Erythroblast (primary cell): ENCODE measurements around the gene NPTX1.
A peak's percentile ranks its signal among the peaks of the same experiment; 100 is the strongest.

Source experiments
- DNase-seq, 2 experiments: peaks; one replicate each; lab custom pipeline; 2025; lab: John Stamatoyannopoulos, UW
- GATA1 ChIP-seq: IDR thresholded peaks from 2 replicates; pipeline ENCODE4 v1.6.1; 2011; ENCODE audit warnings: low read depth, mild to moderate bottlenecking, control low read depth, low read length, moderate library complexity
- POLR2A ChIP-seq: IDR thresholded peaks from 2 replicates; pipeline ENCODE4 v1.6.1; 2011; ENCODE audit warnings: mild to moderate bottlenecking, low read length

Gene NPTX1

DNA sequence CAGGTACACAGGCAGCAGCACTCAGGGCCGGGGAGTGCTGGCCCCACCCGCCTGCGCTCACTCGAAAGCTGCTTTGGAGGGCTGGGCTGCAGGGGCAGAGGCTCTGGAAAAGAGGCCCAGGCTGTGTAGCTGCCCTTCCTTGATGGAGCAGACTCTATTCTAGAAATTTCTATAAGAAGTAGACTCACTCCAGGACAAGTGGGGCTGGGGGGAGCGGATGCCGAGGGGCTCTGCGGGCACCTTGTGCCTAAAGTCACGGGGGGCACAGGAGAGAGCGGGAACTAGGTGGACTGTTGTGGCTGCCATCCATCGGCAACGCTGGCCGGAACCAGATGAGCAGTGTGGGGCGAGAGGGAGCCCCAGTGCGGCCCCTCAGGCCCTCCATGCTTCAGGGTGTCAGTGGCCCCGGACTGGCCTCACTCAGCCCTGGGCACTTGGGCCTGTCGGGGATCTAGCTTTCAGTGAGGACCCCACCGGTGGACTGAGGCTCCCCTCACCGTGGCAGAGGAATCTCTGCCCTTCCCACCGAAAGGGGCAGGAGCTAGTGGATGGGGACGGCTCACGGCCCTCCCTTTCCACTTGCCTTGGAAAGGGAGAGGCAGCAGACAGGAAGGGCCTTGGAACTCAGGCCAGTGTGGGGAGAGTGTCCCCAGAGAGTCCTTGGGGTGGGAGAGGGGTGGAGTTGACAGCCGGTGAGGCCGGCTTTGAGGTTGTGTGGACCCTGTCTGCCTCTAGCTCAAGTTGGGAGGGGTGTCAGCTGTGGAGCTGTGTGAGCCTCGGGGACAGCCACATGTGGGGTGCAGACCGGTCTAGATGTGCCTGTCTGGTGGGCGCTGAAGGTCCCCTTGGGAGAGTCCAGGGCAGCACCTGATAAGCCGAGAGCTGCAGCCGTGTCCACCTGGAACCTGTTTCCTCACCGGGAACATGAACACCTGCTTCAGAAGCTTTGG, 44.9 kb downstream of the NPTX1 start:
- DNase-seq: no peak
- TF ChIP-seq GATA1 (no peak), POLR2A (no peak)

DNA sequence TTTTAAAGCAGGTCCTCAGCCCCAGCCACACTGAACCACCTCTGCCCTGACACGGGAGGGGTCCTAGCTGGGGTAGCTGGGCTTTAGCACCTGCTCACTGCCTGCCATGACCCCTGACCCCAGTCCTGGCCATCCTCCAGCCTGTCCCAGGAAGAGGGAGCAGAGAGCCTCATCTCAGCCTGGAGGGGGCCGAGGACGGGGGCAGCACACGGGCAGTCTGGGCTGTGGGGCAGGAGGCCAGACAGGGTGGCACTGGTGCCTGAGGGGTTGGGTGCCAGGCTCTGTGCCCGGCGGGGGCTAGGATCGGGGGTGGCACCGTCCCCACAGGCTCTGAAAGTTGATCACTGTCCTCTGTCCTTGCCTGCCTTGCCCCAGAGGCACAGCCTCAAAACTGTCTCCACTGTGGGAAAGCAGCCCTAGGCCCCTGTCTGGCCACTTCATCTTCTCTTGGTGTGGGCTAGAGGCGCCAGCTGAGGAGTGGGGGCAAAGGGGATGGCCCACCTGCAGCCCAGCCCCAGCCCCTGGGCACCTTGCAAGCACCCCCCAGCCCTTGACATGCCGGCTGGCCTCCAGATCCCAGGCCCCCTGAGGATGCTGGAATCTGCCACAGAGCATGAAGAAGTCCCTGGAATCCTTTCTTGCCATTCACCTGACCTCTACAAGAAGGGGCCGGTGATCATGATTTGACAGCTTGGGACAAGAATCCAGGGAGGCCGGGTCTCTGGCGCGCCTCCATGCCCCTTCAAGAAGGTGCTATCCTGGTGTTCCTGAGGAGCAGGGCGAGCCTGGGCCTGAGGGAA, 45.8 kb downstream of the NPTX1 start:
- TF ChIP-seq GATA1: no peak
- TF ChIP-seq POLR2A: no peak
- DNase-seq: no peak

DNA sequence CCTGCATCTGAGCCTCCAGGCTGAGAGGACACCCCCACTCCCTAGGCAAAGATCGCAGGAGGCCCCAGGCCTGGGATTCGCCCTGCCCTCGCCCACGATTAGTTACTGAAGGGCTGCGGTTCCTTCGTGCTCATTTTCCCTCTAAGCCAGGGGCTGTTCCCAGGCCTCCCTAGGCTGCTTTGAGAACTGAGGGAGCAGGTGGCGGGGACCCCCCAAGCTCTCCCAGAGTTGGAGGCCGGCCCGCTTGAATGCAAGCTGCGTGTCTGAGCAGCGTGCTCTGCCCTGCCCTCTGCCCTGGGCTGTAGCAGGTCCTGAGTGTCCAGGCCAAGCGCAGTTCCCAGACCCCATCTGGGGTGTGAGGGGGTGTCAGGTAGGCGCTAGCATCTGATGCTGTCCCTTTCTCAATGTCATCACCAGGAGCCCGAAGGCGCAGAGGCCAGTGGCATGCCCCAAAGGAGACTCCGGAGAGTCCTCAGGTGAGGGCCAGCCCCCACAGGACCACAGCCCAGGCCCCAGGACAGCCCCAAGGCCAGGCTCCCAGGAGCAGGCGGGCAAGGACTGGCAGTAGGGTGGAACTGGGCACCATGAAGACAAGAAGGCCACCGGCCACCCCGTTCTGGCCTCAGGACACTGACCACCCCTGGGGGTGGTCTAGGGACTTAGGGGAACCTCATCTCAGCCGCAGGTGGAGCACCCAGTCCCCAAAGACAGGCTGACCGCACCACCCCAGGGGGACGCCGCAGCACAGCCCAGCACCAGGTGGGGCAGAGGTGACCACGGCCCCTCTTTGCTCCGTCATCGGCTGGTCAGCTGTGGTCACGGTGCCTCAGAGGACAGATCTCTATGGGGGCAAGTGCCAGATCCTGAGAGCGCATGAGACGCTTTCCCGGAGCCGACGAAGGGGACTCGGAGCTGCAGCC, 46.8 kb downstream of the NPTX1 start:
- TF ChIP-seq GATA1: no peak
- TF ChIP-seq POLR2A: no peak
- no peak for DNase-seq

DNA sequence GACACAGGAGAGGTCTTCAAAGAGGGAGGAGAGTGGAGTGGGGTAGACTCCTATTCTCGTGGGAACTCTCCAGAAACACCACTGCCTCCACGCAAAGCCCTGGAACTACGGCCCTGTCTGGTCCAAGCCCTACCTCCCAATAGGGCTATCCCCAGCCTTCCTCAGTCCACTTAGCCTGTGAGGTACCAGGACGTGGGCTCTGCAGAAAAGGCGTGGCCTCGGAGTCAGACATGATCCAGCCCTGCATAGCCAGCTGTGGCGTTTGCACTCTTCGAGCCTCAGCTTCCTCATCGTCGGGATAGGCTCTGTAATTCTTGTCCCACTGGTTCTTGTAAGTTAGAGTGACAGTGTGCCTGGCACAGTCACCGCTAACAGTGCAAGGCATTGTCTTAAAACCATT, 47.6 kb downstream of the NPTX1 start:
- DNase-seq: no peak
- no peak for TF ChIP-seq POLR2A
- no peak for TF ChIP-seq GATA1

DNA sequence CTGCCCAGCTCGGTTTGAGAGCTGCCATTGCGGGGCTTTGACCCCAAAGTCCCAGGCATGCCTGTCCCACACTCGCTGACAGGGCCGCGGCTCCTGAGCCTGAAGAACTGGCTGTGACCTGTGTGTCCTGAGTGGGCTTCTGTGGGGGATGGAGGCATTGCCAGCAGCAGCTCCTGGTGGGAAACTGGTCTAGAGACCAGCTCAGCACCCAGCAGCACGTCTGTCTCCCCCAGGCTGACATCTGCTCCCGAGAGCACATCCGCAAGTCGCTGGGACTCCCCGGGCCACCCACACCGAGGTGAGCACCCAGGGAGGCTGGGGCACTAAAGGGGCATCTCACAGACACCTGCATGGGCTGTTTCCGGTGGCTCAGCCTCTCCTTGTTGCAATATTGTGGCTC, 48.0 kb downstream of the NPTX1 start:
- no peak for TF ChIP-seq GATA1
- TF ChIP-seq POLR2A: no peak

DNA sequence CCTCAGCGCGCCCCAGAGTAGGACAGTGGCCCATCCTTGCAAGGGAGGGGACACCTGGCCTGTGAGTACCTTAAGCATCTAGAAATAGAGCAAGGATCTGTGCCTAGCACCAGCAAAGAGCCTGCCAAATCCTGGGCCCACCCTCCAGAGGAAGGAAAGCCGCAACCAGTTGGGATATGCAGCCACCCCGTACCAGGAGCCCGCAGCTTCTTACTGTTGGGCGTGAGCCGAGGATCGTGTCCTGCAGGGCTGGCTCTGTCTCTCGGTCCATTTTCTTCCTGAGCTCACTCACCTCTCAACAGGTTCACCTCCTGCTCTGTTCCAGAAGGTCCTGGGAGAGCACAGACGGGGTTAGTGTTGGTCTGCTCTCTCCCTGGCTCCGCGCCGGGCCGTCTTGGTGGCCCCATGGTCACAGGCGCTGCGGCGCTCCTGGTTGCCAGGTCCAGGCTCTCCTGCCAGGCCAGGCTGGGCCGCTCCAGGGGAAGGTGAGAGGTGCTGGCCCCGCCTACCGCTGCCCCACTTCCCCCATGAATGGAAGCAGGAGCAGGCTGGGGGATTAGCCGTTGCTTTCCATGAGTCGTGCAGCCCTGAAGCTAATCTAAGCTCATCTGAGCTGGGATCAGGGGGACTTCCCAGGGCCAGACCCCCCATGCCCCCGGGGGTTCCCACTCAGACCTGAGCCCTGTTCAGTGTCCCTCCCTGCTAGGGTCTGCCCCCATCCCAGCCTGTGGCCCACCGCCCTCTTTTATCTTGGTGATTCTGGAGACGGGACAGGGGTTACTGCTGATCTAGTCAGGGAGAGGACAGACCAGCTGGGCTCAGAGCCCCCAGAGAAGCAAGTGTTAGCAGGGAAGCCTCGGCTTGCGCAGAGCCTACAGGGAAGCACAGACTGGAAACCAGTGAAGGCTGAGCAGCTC, 48.8 kb downstream of the NPTX1 start:
- DNase-seq: no peak
- TF ChIP-seq POLR2A: no peak
- no peak for TF ChIP-seq GATA1

More for the DNA sequence above, 48.0 kb downstream of the NPTX1 start:
- DNase-seq: no peak

DNA sequence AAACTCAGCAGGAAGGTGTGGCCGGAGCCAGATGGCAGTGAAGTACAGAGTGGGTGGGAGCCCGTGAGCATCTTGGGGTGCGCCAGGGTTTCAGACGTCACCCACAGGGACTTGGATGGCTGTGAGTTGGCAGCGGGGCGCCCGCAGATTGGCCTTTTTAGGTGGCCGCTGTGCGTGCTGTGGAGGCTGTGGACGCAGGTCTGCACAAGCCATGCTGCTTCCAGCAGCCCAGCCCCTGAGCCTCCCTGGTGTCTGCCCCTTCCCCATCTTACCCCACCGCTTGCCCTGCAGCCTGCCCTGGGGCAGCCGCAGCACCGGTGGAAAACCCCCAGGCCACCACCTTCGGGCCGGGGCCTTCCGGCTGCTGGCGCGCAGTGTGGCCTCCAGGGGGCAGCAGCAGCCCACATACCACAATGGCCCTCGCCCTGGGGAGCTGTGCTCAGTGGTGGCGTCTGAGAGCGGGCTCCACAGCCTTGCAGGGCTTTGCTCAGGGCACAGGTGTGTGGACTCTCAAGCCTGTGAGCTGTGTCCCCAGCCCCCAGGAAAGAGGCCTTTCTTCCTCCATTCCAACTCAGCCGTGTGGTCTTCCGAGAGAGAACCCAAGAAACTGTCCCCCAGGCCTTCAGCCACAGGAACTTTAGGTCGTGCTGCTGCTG, 49.6 kb downstream of the NPTX1 start:
- TF ChIP-seq GATA1: no peak
- no peak for TF ChIP-seq POLR2A
- DNase-seq: peak; percentile 67 to 84

DNA sequence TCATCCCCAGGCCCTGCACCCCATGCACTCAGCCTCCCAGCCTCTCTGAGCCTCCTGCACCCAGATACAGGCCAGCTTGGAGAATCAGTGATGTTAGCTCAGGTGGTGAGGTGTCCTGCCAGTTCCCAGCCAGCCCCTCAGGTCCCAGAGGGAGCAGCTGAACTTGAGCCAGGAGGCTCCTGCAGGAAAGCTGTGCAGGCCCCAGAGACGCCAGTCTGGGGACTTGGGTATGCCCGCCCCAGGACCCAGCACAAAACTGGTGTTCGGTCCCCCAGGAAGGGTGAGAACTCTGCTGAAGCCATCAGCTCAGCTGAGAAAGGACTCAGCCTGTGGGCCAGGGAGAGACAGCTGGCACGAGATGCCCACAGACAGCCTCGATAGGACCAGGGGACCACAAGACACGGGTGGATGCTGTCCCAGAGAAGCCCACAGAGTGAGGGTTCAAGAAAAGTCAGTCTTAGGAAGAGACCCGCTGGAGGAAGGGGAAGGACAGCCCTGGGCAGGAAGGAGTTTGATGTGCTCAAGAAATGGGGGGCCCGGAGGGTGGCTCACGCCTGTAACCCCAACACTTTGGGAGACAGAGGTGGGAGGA, 50.5 kb downstream of the NPTX1 start:
- no peak for TF ChIP-seq GATA1
- no peak for DNase-seq

DNA sequence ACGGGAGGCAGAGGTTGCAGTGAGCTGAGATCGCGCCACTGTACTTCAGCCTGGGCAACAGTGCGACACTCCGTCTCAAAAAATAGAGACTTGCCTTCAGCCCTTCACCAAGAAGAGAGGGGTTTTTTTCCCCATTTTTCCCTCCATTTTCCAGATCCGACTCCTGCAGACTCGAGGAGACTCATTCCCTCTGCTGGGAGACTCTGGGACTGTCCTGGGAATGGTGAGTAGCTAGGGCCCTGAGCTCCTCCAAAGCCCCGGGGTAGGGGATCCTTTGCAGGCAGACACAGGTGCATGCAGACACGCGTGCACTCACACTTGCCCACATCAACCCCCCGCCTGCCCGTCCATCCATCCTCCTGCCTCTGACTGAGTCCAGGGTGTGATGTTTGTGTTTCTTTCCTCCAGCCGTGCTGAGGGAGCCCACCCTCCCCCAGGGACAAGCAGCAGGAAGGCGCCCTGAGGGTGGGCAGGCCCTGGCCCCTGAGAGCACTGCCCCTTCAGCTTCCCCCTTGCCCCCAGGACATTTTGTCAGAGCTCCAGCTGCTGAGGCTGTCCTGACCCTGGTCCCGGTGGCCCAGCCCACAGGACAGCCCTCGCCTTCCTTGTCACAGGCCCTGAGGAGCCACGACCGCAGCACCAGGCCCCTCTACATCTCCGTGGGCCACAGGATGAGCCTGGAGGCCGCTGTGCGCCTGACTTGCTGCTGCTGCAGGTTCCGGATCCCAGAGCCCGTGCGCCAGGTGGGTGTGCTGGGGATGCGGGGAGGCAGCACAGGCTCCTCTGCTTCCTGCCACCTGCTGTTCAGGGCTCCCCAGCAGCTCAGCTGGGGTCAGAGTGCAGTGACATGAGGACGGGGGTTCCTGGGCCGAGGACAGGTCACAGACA, 51.3 kb downstream of the NPTX1 start:
- TF ChIP-seq POLR2A: no peak
- no peak for DNase-seq

DNA sequence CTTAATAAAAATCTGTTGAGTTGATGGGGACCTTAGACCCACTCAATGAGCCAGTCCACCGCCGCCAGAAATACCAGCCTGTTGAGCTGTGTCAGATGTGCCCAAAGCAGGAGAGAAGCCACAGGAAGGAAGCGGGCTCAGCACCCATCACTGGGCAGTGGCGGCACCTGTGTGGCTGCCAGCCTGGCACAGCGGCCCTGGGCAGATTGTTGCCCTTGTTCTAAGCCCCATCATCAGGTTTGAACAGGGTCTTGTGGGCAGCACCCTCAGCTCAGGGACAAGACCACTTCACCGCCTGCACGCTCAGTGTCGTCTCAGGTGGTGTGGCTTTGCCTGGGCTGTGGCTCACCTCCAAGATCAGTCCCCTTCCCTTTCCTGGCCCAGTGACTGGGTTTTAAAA, 52.1 kb downstream of the NPTX1 start:
- no peak for DNase-seq
- no peak for TF ChIP-seq GATA1

DNA sequence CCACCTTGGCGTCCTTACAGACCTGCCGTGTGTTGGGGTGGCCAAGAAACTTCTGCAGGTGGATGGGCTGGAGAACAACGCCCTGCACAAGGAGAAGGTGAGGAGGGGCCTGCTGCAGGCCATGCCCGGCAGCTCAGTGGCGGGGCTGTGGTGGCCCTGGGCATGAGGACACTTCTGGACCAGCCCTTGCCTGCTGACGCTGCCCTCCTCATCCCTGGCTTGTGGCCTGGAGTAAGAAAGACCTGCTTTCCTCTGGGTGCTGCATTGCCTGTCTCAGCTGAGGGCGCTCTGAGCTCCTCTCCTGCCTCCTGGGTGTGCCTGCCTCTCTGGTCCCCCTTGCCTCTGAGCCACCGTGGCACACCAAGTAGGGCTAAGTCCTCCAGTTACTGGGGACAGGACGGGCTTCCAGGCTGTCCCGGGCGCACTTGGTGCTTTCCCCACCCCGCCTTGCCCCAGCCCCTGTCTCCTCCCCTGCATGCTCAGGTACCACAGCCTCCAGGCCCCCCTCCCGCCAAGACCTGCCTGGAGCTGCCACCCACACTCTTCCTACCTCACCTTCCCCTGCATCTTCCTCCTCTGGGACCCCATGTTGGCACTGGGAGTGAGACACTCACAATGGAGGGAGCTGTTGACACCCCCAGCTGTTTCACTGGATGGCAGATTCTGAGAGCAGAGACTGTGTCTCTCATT, 52.7 kb downstream of the NPTX1 start:
- TF ChIP-seq POLR2A: no peak
- TF ChIP-seq GATA1: no peak
- DNase-seq: no peak
